22Rv1 (cell line): Measurements from ENCODE around the gene RUBCNL.

Experiments
- H3K27ac ChIP-seq: fragments of 450-650 bp; 2 replicates; pipeline ENCODE4 v1.5.1; 2017
- CTCF ChIP-seq: fragments of 450-650 bp; IDR thresholded peaks from 2 replicates; pipeline ENCODE4 v1.5.1; 2017; ENCODE audit warnings: mild to moderate bottlenecking
- ZFX ChIP-seq: fragments of 450-650 bp; IDR thresholded peaks from 2 replicates; pipeline ENCODE4 v1.6.1; 2017; ENCODE audit warnings: antibody characterized with exemption, borderline replicate concordance

RUBCNL gene

GRCh38 chr13:46359714-46360113 lies 27.3 kb downstream of the RUBCNL start:
- no peak for TF ChIP-seq CTCF
- no peak overlapping the region for H3K27ac ChIP-seq

- TF ChIP-seq ZFX = no peak
- TF ChIP-seq CTCF = no peak
- no peak overlapping the region for H3K27ac ChIP-seq
These were observed 31.0 kb downstream of the RUBCNL start for GRCh38 chr13:46355901-46356590.

- no peak for TF ChIP-seq ZFX
- TF ChIP-seq CTCF = no peak
- H3K27ac ChIP-seq = no peak overlapping the region
These were observed 32.0 kb downstream of the RUBCNL start for GRCh38 chr13:46355088-46355468.

- no peak overlapping the region for H3K27ac ChIP-seq
- TF ChIP-seq ZFX = no peak
- TF ChIP-seq CTCF = no peak
These were observed 32.6 kb downstream of the RUBCNL start for GRCh38 chr13:46354156-46355087.

- TF ChIP-seq ZFX (no peak), CTCF (no peak)
- H3K27ac ChIP-seq = no peak overlapping the region
These were observed 34.2 kb downstream of the RUBCNL start for GRCh38 chr13:46352805-46353204.

- TF ChIP-seq CTCF (no peak), ZFX (no peak)
- no peak overlapping the region for H3K27ac ChIP-seq
These were observed 37.0 kb downstream of the RUBCNL start for GRCh38 chr13:46350003-46350402.

- H3K27ac ChIP-seq = no peak overlapping the region
- TF ChIP-seq CTCF = no peak
- TF ChIP-seq ZFX = no peak
These were observed 38.1 kb downstream of the RUBCNL start for GRCh38 chr13:46348961-46349360.
